GM19193 (cell line): ENCODE data around the gene GVQW3.

ENCODE experiments used
- POLR2A ChIP-seq: IDR thresholded peaks from 4 replicates; pipeline ENCODE4 v1.6.1; 2011; ENCODE audit not compliant: insufficient read depth, insufficient read length; ENCODE audit errors: extremely low read depth

Gene GVQW3

GRCh38 chr11:76371170-76371569 lies 10.0 kb upstream of the GVQW3 start:
- no peak for TF ChIP-seq POLR2A

- TF ChIP-seq POLR2A: no peak
Observed at GRCh38 chr11:76376746-76377558, 4.2 kb upstream of the GVQW3 start.

GRCh38 chr11:76379807-76380158 lies 1.3 kb upstream of the GVQW3 start:
- TF ChIP-seq POLR2A: no peak

- peak; percentile 39 for TF ChIP-seq POLR2A
Observed at GRCh38 chr11:76380159-76380976, 755 bp upstream of the GVQW3 start.

- no peak for TF ChIP-seq POLR2A
Observed at GRCh38 chr11:76382209-76382608, 1.1 kb downstream of the GVQW3 start.

GRCh38 chr11:76385903-76386302 lies 4.8 kb downstream of the GVQW3 start:
- no peak for TF ChIP-seq POLR2A

- no peak for TF ChIP-seq POLR2A
Observed at GRCh38 chr11:76388408-76388807, 7.3 kb downstream of the GVQW3 start.

- TF ChIP-seq POLR2A: no peak
Observed at GRCh38 chr11:76391021-76391420, 9.9 kb downstream of the GVQW3 start.

- no peak for TF ChIP-seq POLR2A
Observed at GRCh38 chr11:76391811-76392475, 10.8 kb downstream of the GVQW3 start.

- TF ChIP-seq POLR2A: no peak
Observed at GRCh38 chr11:76392870-76393269, 11.7 kb downstream of the GVQW3 start.

- TF ChIP-seq POLR2A: no peak
Observed at GRCh38 chr11:76394411-76394810, 13.3 kb downstream of the GVQW3 start.

- no peak for TF ChIP-seq POLR2A
Observed at GRCh38 chr11:76395296-76395695, 14.2 kb downstream of the GVQW3 start.

- no peak for TF ChIP-seq POLR2A
Observed at GRCh38 chr11:76397383-76397782, 16.3 kb downstream of the GVQW3 start.

GRCh38 chr11:76400967-76401366 lies 19.8 kb downstream of the GVQW3 start:
- no peak for TF ChIP-seq POLR2A

- TF ChIP-seq POLR2A: no peak
Observed at GRCh38 chr11:76406359-76406758, 25.2 kb downstream of the GVQW3 start.
